Keratinocyte (primary cell): ENCODE results near the gene LIMS3. TPM values are rescaled to one million over a fixed set of nuclear protein-coding genes. Genes with fewer than 3 reads are reported as not detected.
"Not testable (repeated sequence)": the region's sequence is repeated elsewhere in the genome, so short reads cannot be mapped to it uniquely, and the experiment has no call there.

Source experiments
- DNase-seq: peaks from one replicate; pipeline ENCODE4 v3.0.0-alpha.2; 2011; ENCODE audit warnings: low read depth, missing footprints, low spot score
- FAIRE-seq: peaks from 2 replicates; lab custom pipeline; 2011; peaks lifted over from hg19 to GRCh38; lab: Jason Lieb, UNC
- H2AFZ ChIP-seq: 2 replicates; pipeline ENCODE4 v1.6.0; 2012; ENCODE audit warnings: low read length, control low read depth, inconsistent platforms; ENCODE audit not compliant: control insufficient read depth
- H3K27ac ChIP-seq: 2 replicates; pipeline ENCODE4 v1.5.1; 2011; ENCODE audit warnings: low read length; ENCODE audit not compliant: control insufficient read depth, insufficient read depth
- H3K27me3 ChIP-seq: 3 replicates; pipeline ENCODE4 v1.6.0; 2011; ENCODE audit warnings: low read length; ENCODE audit not compliant: control insufficient read depth, insufficient read depth; ENCODE audit errors: extremely low read depth
- H3K36me3 ChIP-seq, 2 experiments: 2 replicates in 1 of 2; 3 replicates in 1 of 2; pipeline ENCODE4 v1.5.1; 2011; ENCODE audit warnings: low read length in 2 of 2, mild to moderate bottlenecking in 1 of 2; ENCODE audit not compliant: control insufficient read depth in 2 of 2, insufficient read depth in 2 of 2; ENCODE audit errors: extremely low read depth in 1 of 2
- H3K4me1 ChIP-seq: 3 replicates; pipeline ENCODE4 v1.5.1; 2011; ENCODE audit warnings: low read length; ENCODE audit not compliant: control insufficient read depth, insufficient read depth; ENCODE audit errors: extremely low read depth
- H3K4me2 ChIP-seq: 3 replicates; pipeline ENCODE4 v1.6.0; 2011; ENCODE audit warnings: low read depth, low read length; ENCODE audit not compliant: control insufficient read depth, insufficient read depth; ENCODE audit errors: extremely low read depth
- H3K4me3 ChIP-seq, 3 experiments: fragments of 200-600 bp in 1 of 3; sonication (generic) in 1 of 3; 2 replicates in 2 of 3; 3 replicates in 1 of 3; pipeline ENCODE4 v1.5.1; 2011 to 2016; ENCODE audit warnings: low read length in 3 of 3, mild to moderate bottlenecking in 3 of 3, control low read depth in 2 of 3, inconsistent platforms in 1 of 3, low read depth in 1 of 3, mixed read lengths in 1 of 3, mixed run types in 1 of 3, moderate library complexity in 1 of 3; ENCODE audit not compliant: control insufficient read depth in 2 of 3, insufficient read depth in 2 of 3; ENCODE audit errors: extremely low read depth in 1 of 3
- H3K79me2 ChIP-seq: 2 replicates; pipeline ENCODE4 v1.6.0; 2012; ENCODE audit warnings: low read length; ENCODE audit not compliant: control insufficient read depth, insufficient read depth
- H3K9ac ChIP-seq: 3 replicates; pipeline ENCODE4 v1.6.0; 2011; ENCODE audit warnings: low read length; ENCODE audit not compliant: control insufficient read depth, insufficient read depth; ENCODE audit errors: extremely low read depth
- H3K9me1 ChIP-seq: 3 replicates; pipeline ENCODE4 v1.6.0; 2011; ENCODE audit warnings: low read length; ENCODE audit not compliant: control insufficient read depth, insufficient read depth; ENCODE audit errors: extremely low read depth
- H3K9me3 ChIP-seq: 2 replicates; pipeline ENCODE4 v1.5.1; 2012; ENCODE audit warnings: low read depth, low read length; ENCODE audit not compliant: control insufficient read depth
- H4K20me1 ChIP-seq: 3 replicates; pipeline ENCODE4 v1.6.0; 2011; ENCODE audit warnings: low read length; ENCODE audit not compliant: control insufficient read depth, insufficient read depth; ENCODE audit errors: extremely low read depth
- dilution Hi-C: fragments of 300-500 bp; cut with MboI; formaldehyde crosslinking; loops from one replicate; pipeline ENCODE4 v1.7.0; 2020; ENCODE audit warnings: low sequenced_read_pairs; ENCODE audit not compliant: extremely low pct_ligation_motif_present
- polyA plus RNA-seq, 5 experiments: library from polyadenylated mRNA; depleted of rRNA in 3 of 5; stranded (reverse) in 3 of 5; stranded (forward) in 1 of 5; unstranded in 1 of 5; fragments of >200 nt; gene quantifications; 1 replicate in 1 of 5; 2 replicates in 3 of 5; 3 replicates in 1 of 5; pipeline versions ENCODE4 v1.2.1 to v1.2.3, GENCODE V29; 2011 to 2012; ENCODE audit warnings: missing spikeins in 2 of 5, low read depth in 1 of 5, low replicate concordance in 1 of 5

The LIMS3 gene
- polyA plus RNA-seq, 1 donor (not counting 4 experiments of a cell fraction or from before 2014, with no cell fraction given) = not detected

DNA sequence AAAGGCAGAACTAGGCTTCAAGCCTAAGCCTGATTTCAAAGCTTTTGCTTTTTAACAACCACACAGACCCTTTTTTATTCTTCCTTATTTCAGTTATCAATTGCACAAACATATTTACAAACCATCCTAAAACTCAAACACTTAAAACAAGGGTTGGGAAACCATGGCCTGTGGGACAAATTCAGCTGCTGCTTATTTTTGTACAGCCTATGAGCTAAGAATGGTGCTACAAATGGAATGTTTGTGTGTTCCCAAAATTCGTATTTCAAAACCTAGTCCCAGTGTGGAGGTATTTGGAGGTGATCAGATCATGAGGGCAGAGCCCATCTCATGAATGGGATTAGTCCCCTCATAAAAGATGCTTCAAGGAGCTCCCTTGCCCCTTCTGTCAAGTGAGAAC lies 67.0 kb downstream of the LIMS3 start:
- H3K9me1 ChIP-seq, H3K36me3 ChIP-seq, H4K20me1 ChIP-seq, DNase-seq, H3K9me3 ChIP-seq, H3K79me2 ChIP-seq, FAIRE-seq, H3K4me1 ChIP-seq, dilution Hi-C loops, H3K4me3 ChIP-seq, H2AFZ ChIP-seq, H3K27me3 ChIP-seq, H3K9ac ChIP-seq, H3K4me2 ChIP-seq, H3K27ac ChIP-seq: not testable (repeated sequence)

DNA sequence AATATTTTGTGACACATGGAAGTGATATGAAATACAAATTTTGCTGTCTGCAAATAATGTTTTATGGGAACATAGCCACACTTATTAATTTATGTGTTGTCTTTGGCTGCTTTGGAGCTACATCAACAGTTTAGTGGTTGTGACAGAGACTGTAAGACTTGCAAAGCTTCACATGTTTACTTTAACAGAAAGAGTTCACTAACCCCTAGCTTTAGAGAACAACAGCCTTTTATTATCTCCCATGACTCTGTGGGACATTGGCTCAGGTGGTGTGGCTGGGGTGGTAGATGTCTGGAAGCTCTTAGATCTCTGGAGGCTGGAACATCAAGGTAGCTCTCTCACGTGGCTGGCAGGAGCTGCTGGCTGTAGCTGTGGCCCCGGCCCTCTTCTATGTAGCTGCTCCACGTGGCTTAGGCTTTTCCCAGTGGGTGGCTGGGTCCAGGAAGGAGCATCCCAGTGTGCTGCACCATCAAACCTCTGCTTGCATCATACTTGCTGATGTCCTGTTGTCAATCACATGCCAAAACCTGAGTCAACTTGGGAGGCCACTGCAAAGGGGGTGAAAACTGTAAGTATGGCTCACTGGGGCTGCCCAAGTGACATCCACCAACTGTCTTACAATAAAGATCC lies 67.7 kb downstream of the LIMS3 start:
- FAIRE-seq, H3K27ac ChIP-seq, H3K9me1 ChIP-seq, DNase-seq, H3K9ac ChIP-seq, H4K20me1 ChIP-seq, H2AFZ ChIP-seq, H3K79me2 ChIP-seq, H3K4me3 ChIP-seq, H3K4me1 ChIP-seq, H3K4me2 ChIP-seq, H3K36me3 ChIP-seq, H3K9me3 ChIP-seq, dilution Hi-C loops, H3K27me3 ChIP-seq: not testable (repeated sequence)

DNA sequence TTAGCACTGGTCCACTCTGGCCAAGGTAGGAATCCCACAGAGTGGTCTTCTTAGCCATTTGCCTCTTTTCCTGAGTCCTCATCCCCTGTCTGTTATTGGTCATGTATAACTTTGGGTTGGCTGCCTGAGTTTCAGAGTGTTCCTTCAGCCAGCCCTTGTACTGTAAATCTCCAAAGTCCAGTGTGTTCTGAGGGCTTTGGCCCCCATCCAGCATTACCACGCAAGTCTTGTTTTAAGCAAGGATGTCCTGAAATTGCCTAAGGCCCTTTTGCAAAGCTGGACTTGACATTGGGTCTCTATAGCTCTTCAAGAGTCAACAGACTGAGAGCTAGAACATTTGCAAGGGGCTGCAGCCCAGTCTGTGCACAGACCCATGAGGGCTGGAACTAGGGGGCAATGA lies 68.4 kb downstream of the LIMS3 start:
- H4K20me1 ChIP-seq, H3K9me1 ChIP-seq, H3K4me2 ChIP-seq, H3K27ac ChIP-seq, dilution Hi-C loops, H3K36me3 ChIP-seq, FAIRE-seq, DNase-seq, H3K4me1 ChIP-seq, H2AFZ ChIP-seq, H3K27me3 ChIP-seq, H3K79me2 ChIP-seq, H3K4me3 ChIP-seq, H3K9me3 ChIP-seq, H3K9ac ChIP-seq: not testable (repeated sequence)

DNA sequence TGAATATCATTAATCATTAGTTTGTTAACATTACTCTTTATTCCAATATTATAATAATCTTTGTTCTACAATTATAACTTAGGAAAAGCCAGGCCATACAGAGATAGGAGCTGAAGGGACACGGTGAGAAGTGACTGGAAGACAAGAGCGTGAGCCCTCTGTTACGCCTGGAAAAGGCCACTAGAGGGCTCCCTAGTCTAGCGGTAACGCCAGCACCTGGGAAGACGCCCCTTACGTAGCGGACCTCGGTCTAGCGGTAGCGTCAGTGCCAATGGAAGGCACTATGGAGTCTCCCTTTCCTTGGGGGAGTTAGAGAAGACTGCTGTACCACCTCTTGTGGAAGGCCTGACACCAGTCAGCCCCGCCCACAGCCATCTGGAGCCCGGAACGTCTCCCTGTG lies 71.4 kb downstream of the LIMS3 start:
- H3K4me2 ChIP-seq, H3K27ac ChIP-seq, FAIRE-seq, H3K27me3 ChIP-seq, dilution Hi-C loops, H2AFZ ChIP-seq, H3K4me1 ChIP-seq, H3K4me3 ChIP-seq, H3K9ac ChIP-seq, H3K79me2 ChIP-seq, H3K9me1 ChIP-seq, H3K9me3 ChIP-seq, H3K36me3 ChIP-seq, H4K20me1 ChIP-seq, DNase-seq: not testable (repeated sequence)

DNA sequence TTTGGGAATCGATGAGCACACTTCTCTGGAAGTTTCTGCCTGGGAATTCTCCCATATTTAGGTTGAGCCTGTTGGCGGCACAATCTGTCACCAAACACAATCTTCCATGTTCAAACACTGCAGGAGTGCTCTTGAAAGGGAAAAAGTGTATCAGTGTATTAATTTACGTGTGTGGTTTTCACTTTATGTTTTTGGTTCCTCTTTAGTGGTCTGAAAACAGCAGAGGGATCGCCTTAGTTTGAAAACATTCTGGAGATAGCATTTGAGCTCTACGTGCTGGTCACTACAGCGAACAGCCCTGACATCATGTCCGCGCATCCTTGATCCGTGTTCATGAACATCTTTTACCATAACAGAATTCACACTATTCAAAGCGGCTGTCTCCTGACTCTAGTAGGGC lies 73.2 kb downstream of the LIMS3 start:
- H3K27ac ChIP-seq, H3K4me3 ChIP-seq, H4K20me1 ChIP-seq, H3K4me2 ChIP-seq, H3K9me1 ChIP-seq, H3K27me3 ChIP-seq, H3K4me1 ChIP-seq, H3K9ac ChIP-seq, dilution Hi-C loops, FAIRE-seq, H3K79me2 ChIP-seq, H3K36me3 ChIP-seq, H2AFZ ChIP-seq, H3K9me3 ChIP-seq, DNase-seq: not testable (repeated sequence)
